ENCODE measurements around the gene NIPBL. TPM values are rescaled to one million over a fixed set of nuclear protein-coding genes. Genes with fewer than 3 reads are reported as not detected.

NIPBL gene
- total RNA-seq, 1 donor from 2014 or later: 67.3 TPM

GRCh38 chr5:36985387-36985786, 108.8 kb downstream of the NIPBL start:
- H3K27me3 ChIP-seq (ENCODE audit: low read depth): no peaks in the 10 kb centered on the region
- ATAC-seq (no peak), DNase-seq (no peak)
- no peaks in the 10 kb centered on the region for H3K9me3 ChIP-seq
- H3K4me3 ChIP-seq: no peak overlapping the region
- peaks cover 15% of the 10 kb centered on the region for H3K36me3 ChIP-seq
- intact Hi-C loops (cut with DNase I): no loop called here
- no peak overlapping the region for H3K27ac ChIP-seq
- H3K4me1 ChIP-seq: no peaks in the 10 kb centered on the region
- no peak for TF ChIP-seq CTCF (IDR thresholded peaks at IDR 0.05)

- TF ChIP-seq CTCF (IDR thresholded peaks at IDR 0.05): no peak
- Histone ChIP-seq H3K4me1 (no peaks in the 10 kb centered on the region), H3K36me3 (peaks cover 15% of the 10 kb centered on the region), H3K4me3 (no peak overlapping the region), H3K27ac (no peak overlapping the region), H3K27me3 (ENCODE audit: low read depth) (no peaks in the 10 kb centered on the region), H3K9me3 (no peaks in the 10 kb centered on the region)
- DNase-seq (no peak), ATAC-seq (no peak)
- intact Hi-C loops (cut with DNase I): no loop called here
Measured at GRCh38 chr5:36988396-36988795, 111.8 kb downstream of the NIPBL start.

GRCh38 chr5:36998578-36998977, 122.0 kb downstream of the NIPBL start:
- Histone ChIP-seq H3K4me3 (no peak overlapping the region), H3K9me3 (no peaks in the 10 kb centered on the region), H3K36me3 (peaks cover 74% of the 10 kb centered on the region), H3K27ac (no peak overlapping the region), H3K27me3 (ENCODE audit: low read depth) (no peaks in the 10 kb centered on the region), H3K4me1 (no peaks in the 10 kb centered on the region)
- ATAC-seq (no peak), DNase-seq (no peak)
- intact Hi-C loops (cut with DNase I): no loop called here
- TF ChIP-seq CTCF (IDR thresholded peaks at IDR 0.05): no peak

- ATAC-seq: no peak
- intact Hi-C loops (cut with DNase I): no loop called here
- DNase-seq: no peak
Measured at GRCh38 chr5:37002176-37002751, 125.7 kb downstream of the NIPBL start.

GRCh38 chr5:37005252-37005651, 128.7 kb downstream of the NIPBL start:
- TF ChIP-seq CTCF (IDR thresholded peaks at IDR 0.05): no peak
- Histone ChIP-seq H3K27me3 (ENCODE audit: low read depth) (no peaks in the 10 kb centered on the region), H3K4me3 (no peak overlapping the region), H3K36me3 (peaks cover 91% of the 10 kb centered on the region), H3K9me3 (no peaks in the 10 kb centered on the region), H3K27ac (no peak overlapping the region), H3K4me1 (no peaks in the 10 kb centered on the region)
- ATAC-seq (no peak), DNase-seq (no peak)
- intact Hi-C loops (cut with DNase I): no loop called here

More at GRCh38 chr5:37002176-37002751, 125.7 kb downstream of the NIPBL start:
- no peak for TF ChIP-seq CTCF (IDR thresholded peaks at IDR 0.05)
- Histone ChIP-seq H3K4me1 (no peaks in the 10 kb centered on the region), H3K4me3 (no peak overlapping the region), H3K9me3 (no peaks in the 10 kb centered on the region), H3K27me3 (ENCODE audit: low read depth) (no peaks in the 10 kb centered on the region), H3K27ac (no peak overlapping the region), H3K36me3 (peaks cover 88% of the 10 kb centered on the region)

All from lower lobe of right lung (tissue), 2 donors.